Measurements from ENCODE around the gene LUC7L2. TPM values are rescaled to one million over a fixed set of nuclear protein-coding genes. Genes with fewer than 3 reads are reported as not detected.

LUC7L2 gene
- total and polyA plus RNA-seq, 9 of the 15 experiments (the other 6 are each of a cell fraction or from before 2014, with no cell fraction given), result 56.1 to 207 (median 141) TPM

GRCh38 chr7:139341058-139341775 is 18.5 kb upstream of the LUC7L2 start, which contains the start of gene FMC1 (continued):
- peak; percentile 51; the same call in 1 of the 2 replicates for TF ChIP-seq GTF2F1 (IDR thresholded peaks at IDR 0.05; ENCODE audit: low read depth, low read length)
- peak; percentile 98 for TF ChIP-seq JUND (IDR thresholded peaks at IDR 0.05; ENCODE audit: borderline replicate concordance, low read depth, low read length)
- TF ChIP-seq JUND (tag; IDR thresholded peaks at IDR 0.05; ENCODE audit: borderline replicate concordance, low read depth, low read length), result no peak; the same call in 2 of the 3 replicates
- TF ChIP-seq SPI1 (IDR thresholded peaks at IDR 0.05; ENCODE audit: borderline replicate concordance, low read depth, low read length), result no peak
- TF ChIP-seq ZNF57 (CRISPR knock-in tag; IDR thresholded peaks at IDR 0.05), result 0 out of 2 replicates have a peak, but pooled peaks have one; percentile 11
- 0 out of 2 replicates have a peak, but pooled peaks have one; percentile 36 for TF ChIP-seq ZSCAN32 (CRISPR knock-in tag; IDR thresholded peaks at IDR 0.05)
- TF ChIP-seq RBM22 (IDR thresholded peaks at IDR 0.05; ENCODE audit: low read depth, low read length, poor library complexity, severe bottlenecking), result peak; percentile 77
- peak; percentile 99 for TF ChIP-seq ATF7 (IDR thresholded peaks at IDR 0.05)
- no peak for TF ChIP-seq SRSF7 (optimal IDR thresholded peaks at IDR 0.05; ENCODE audit: low read depth, low read length)
- no peak for TF ChIP-seq SETDB1 (IDR thresholded peaks at IDR 0.05; ENCODE audit: low read length)
- no peak for TF ChIP-seq ZNF146 (CRISPR knock-in tag; IDR thresholded peaks at IDR 0.05; ENCODE audit: unreplicated experiment)
- TF ChIP-seq PBX2 (CRISPR knock-in tag; IDR thresholded peaks at IDR 0.05; ENCODE audit: low read depth), result no peak
- no peak for TF ChIP-seq PBX2 (tag; conservative IDR thresholded peaks at IDR 0.05; ENCODE audit: low read depth)
- 0 out of 2 replicates have a peak, but pooled peaks have one; percentile 31 for TF ChIP-seq ERF (CRISPR knock-in tag; IDR thresholded peaks at IDR 0.05)
- TF ChIP-seq ATF3 (IDR thresholded peaks at IDR 0.05), result no peak; the same call in 1 of the 2 replicates
- peak; percentile 75 for TF ChIP-seq ATF3 (CRISPR knock-in tag; conservative IDR thresholded peaks at IDR 0.05)
- TF ChIP-seq GATAD2B (IDR thresholded peaks at IDR 0.05; ENCODE audit: borderline replicate concordance), result peak; percentile 9; the same call in 1 of the 2 replicates
- peak; percentile 96 for TF ChIP-seq MBD2 (IDR thresholded peaks at IDR 0.05; ENCODE audit: borderline replicate concordance, low read depth)
- TF ChIP-seq MEF2A (IDR thresholded peaks at IDR 0.05; ENCODE audit: control insufficient read depth, low read depth, low read length), result no peak; the same call in 1 of the 2 replicates
- TF ChIP-seq ZNF143 (CRISPR knock-in tag; IDR thresholded peaks at IDR 0.05), result 0 out of 2 replicates have a peak, but pooled peaks have one; percentile 33
- TF ChIP-seq, protein P1, sequence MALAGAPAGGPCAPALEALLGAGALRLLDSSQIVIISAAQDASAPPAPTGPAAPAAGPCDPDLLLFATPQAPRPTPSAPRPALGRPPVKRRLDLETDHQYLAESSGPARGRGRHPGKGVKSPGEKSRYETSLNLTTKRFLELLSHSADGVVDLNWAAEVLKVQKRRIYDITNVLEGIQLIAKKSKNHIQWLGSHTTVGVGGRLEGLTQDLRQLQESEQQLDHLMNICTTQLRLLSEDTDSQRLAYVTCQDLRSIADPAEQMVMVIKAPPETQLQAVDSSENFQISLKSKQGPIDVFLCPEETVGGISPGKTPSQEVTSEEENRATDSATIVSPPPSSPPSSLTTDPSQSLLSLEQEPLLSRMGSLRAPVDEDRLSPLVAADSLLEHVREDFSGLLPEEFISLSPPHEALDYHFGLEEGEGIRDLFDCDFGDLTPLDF (CRISPR knock-in tag; IDR thresholded peaks at IDR 0.05), result no peak; the same call in 1 of the 2 replicates
- no peak for TF ChIP-seq SAFB2 (IDR thresholded peaks at IDR 0.05; ENCODE audit: borderline replicate concordance, low read depth, low read length, severe bottlenecking)
- no peak for TF ChIP-seq ZNF134 (CRISPR knock-in tag; conservative IDR thresholded peaks at IDR 0.05)
